SJSA1 (cell line): Measurements from ENCODE around the gene CSPG5. TPM values are rescaled to one million over a fixed set of nuclear protein-coding genes. Genes with fewer than 3 reads are reported as not detected.

Experiments used
- DNase-seq, 2 experiments: peaks; one replicate each; pipeline ENCODE4 v3.0.0-alpha.2; 2015 to 2020; ENCODE audit warnings: low spot score in 2 of 2, low read depth in 1 of 2
- H3K27ac ChIP-seq: fragments of 250-450 bp; sonication (Bioruptor Pico); 2 replicates; pipeline ENCODE4 v1.5.1; 2020; ENCODE audit warnings: mild to moderate bottlenecking, moderate library complexity
- H3K27me3 ChIP-seq: fragments of 250-450 bp; sonication (Bioruptor Pico); replicated peaks from 2 replicates; pipeline ENCODE4 v1.5.1; 2020; ENCODE audit warnings: mild to moderate bottlenecking, moderate library complexity
- H3K36me3 ChIP-seq: fragments of 250-450 bp; sonication (Bioruptor Pico); 2 replicates; pipeline ENCODE4 v1.5.1; 2020; ENCODE audit warnings: mild to moderate bottlenecking
- H3K4me1 ChIP-seq: fragments of 250-450 bp; sonication (Bioruptor Pico); replicated peaks from 2 replicates; pipeline ENCODE4 v1.6.1; 2021; ENCODE audit warnings: mild to moderate bottlenecking
- H3K4me3 ChIP-seq: fragments of 250-450 bp; sonication (Bioruptor Pico); 2 replicates; pipeline ENCODE4 v1.5.1; 2020; ENCODE audit warnings: mild to moderate bottlenecking
- H3K9me3 ChIP-seq: fragments of 250-450 bp; sonication (Bioruptor Pico); replicated peaks from 2 replicates; pipeline ENCODE4 v1.5.1; 2020; ENCODE audit warnings: mild to moderate bottlenecking
- total RNA-seq: library from RNA; depleted of rRNA; stranded (reverse); fragments of >200 nt; shearing (Covaris generic); gene quantifications from 2 replicates; pipeline ENCODE4 v1.2.3, GENCODE V29; 2014

The CSPG5 gene
- total RNA-seq, 1 experiment from 2014 or later: 0.24 TPM

DNA sequence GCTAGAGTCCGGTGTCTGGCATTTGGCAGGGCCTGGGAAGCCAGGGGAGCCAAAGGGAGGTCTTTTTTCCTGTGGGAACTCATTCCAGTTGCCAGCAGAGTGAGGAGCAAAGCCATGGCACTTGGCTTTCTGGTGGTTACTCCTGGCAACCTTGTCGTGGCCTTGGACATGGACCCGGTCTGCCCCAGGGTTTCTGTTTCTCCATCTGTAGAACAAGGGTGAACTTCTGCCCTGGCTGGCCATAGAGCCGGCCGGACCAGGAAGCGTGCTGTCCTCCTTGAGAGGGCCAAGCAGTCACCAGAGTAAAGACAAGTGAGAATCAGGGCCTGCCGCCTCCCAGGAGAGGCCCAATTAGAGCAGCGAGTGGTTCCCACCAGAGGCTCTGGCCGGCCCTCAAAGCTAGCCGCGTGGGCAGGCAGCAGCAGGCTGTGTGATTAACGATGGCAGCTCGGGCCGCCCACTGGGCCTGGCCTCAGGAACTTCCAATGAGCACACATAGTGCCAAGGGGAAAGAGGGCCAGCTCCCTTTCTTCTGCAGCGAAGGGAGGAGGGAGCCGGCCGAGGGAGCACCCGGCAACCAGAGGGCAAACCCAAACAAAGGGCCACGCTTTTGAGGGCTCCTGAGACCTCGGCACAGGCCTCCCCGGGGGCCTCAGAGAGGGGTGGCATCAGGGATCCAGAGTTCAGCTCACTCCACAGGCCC lies 36.0 kb downstream of the CSPG5 start:
- no peak overlapping the region for H3K4me3 ChIP-seq
- H3K4me1 ChIP-seq: no peaks in the 10 kb centered on the region
- H3K36me3 ChIP-seq: no peaks in the 10 kb centered on the region
- no peak overlapping the region for H3K27ac ChIP-seq
- no peaks in the 10 kb centered on the region; the same call in 1 of the 2 replicates for H3K27me3 ChIP-seq
- no peak for DNase-seq
- no peaks in the 10 kb centered on the region for H3K9me3 ChIP-seq

DNA sequence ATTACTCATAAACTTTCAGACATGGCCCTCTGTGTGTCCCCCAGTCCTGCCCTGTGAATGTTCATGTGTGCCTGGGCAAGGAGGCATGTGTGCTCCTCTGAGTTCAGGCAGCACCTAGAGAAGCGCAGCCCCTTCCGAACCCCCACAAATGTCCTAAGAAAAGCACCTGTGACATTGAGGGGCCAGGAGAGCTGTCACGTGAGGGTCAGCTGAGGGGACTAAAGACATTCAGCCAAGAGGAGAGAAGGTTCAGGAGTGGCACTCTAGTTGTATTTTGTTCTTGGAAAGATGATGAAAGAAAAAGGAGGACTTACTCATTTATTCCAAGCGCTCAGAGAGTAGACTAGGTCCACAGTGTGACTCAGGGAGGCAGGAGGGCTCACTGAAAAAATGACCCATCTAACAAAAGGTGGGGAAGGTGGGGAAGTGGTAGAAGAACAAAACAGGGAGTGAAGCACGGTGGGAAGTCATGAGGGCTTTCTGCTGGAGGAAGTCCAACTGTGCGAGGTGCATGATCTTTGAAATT lies 37.0 kb downstream of the CSPG5 start:
- H3K27me3 ChIP-seq: no peaks in the 10 kb centered on the region
- DNase-seq: no peak
- no peak overlapping the region for H3K4me3 ChIP-seq
- H3K9me3 ChIP-seq: no peaks in the 10 kb centered on the region
- no peaks in the 10 kb centered on the region for H3K4me1 ChIP-seq
- H3K36me3 ChIP-seq: no peaks in the 10 kb centered on the region
- no peak overlapping the region for H3K27ac ChIP-seq

GRCh38 chr3:47540281-47540680 lies 38.4 kb downstream of the CSPG5 start:
- no peaks in the 10 kb centered on the region for H3K9me3 ChIP-seq
- H3K36me3 ChIP-seq: no peaks in the 10 kb centered on the region
- no peaks in the 10 kb centered on the region for H3K4me1 ChIP-seq
- H3K4me3 ChIP-seq: no peak overlapping the region
- DNase-seq: no peak
- H3K27me3 ChIP-seq: no peaks in the 10 kb centered on the region
- H3K27ac ChIP-seq: no peak overlapping the region

GRCh38 chr3:47536967-47537366 lies 41.7 kb downstream of the CSPG5 start:
- Histone ChIP-seq H3K4me3 (no peak overlapping the region), H3K27ac (no peak overlapping the region), H3K36me3 (no peaks in the 10 kb centered on the region), H3K9me3 (no peaks in the 10 kb centered on the region), H3K27me3 (no peaks in the 10 kb centered on the region), H3K4me1 (no peaks in the 10 kb centered on the region)
- DNase-seq: no peak

DNA sequence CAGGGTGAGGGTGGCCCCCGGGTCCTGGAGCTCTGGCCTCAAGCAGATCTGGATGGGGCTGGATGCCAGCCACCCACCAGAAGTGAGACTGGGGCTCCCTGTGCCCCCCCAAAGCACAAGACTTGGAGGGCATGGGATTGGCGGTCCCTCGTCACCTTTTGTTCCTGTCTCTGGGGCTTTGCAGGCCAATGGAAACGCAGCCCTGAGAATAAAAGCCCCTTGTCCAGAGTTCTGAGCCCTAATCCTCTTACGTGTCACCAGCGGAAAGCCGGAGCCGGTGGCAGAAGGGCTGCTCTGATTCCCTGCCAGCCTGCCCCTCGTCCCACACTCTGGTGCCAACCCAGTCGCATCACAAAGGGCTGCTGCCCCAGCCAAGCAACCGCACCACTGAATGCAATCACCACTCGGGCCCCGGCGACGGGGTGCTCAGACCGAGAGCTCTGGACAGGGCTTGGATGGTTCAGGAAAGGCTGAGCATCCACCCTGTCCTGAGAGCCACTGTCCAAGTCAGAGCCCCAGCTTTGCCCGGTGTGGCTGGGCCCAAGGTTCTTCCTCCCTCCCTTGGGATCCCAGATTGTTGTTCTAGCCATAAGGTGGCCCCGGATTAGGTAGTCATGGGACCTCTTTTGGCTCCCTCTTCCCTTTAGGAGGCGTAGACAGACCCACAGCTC lies 42.3 kb downstream of the CSPG5 start:
- no peaks in the 10 kb centered on the region for H3K9me3 ChIP-seq
- no peak overlapping the region for H3K4me3 ChIP-seq
- DNase-seq: no peak

DNA sequence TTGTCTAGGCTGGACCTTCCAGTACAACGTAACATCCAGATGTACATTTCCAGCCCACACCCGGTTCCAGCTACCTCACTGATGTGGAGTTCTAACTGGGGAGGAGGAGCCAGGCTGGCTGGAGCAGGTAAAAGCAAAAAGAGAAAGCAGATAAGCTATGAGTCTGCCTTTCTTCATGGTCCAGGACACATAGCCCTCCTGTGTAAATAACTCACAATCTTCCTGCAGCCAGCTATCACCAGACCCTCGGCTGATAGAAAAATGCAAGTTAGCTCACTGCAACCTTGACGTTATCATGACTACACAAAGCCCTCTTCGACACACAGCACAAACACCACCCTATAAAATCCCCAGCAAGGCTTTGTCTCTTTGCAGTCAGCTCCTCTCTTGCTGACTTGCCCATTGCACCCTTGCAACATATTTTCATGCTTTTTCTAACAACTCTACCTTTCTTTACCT lies 44.6 kb downstream of the CSPG5 start:
- DNase-seq: no peak
- Histone ChIP-seq H3K4me1 (no peaks in the 10 kb centered on the region), H3K4me3 (no peak overlapping the region), H3K36me3 (no peaks in the 10 kb centered on the region), H3K27ac (no peak overlapping the region), H3K9me3 (no peaks in the 10 kb centered on the region), H3K27me3 (no peaks in the 10 kb centered on the region)

More for the DNA sequence above, 42.3 kb downstream of the CSPG5 start:
- Histone ChIP-seq H3K27ac (no peak overlapping the region), H3K27me3 (no peaks in the 10 kb centered on the region), H3K4me1 (no peaks in the 10 kb centered on the region), H3K36me3 (no peaks in the 10 kb centered on the region)

GRCh38 chr3:47533481-47533880 lies 45.2 kb downstream of the CSPG5 start:
- Histone ChIP-seq H3K27ac (no peak overlapping the region), H3K9me3 (no peaks in the 10 kb centered on the region), H3K4me3 (no peak overlapping the region), H3K36me3 (no peaks in the 10 kb centered on the region), H3K27me3 (no peaks in the 10 kb centered on the region), H3K4me1 (no peaks in the 10 kb centered on the region)
- DNase-seq: no peak

DNA sequence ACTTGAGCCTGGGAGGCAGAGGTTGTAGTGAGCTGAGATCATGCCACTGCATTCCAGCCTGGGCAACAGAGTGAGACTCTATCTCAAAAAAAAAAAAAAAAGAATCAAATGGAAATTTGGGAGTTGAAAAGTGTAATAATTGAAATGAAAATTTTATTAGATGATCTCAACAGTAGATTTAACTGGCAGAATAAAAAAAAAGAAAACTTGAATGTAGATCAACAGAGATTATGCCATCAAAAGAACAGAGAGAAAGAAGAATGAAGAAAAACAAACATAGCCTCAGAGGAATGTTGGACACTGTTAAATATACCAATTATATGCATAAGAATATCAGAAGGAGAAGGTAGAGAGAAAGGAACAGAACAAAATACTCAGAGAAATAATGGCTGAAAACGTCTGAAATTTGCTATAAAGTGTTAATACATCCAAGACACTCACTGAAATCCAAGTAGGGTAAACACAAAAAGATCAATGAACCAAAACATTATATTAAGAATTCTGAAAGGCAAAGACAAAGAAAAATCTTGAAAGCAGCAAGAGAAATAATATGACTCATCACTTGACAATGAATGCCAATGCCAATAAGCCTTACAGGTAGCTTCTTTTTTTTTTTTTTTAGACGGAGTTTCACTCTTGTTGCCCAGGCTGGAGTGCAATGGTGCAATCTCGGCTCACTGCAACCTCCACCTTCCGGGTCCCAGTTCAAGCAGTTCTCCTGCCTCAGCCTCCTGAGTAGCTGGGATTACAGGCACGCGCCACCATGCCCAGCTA lies 50.5 kb downstream of the CSPG5 start:
- DNase-seq: no peak
- Histone ChIP-seq H3K27ac (no peak overlapping the region), H3K4me1 (no peaks in the 10 kb centered on the region), H3K9me3 (no peaks in the 10 kb centered on the region), H3K36me3 (no peaks in the 10 kb centered on the region), H3K27me3 (no peaks in the 10 kb centered on the region), H3K4me3 (no peak overlapping the region)

DNA sequence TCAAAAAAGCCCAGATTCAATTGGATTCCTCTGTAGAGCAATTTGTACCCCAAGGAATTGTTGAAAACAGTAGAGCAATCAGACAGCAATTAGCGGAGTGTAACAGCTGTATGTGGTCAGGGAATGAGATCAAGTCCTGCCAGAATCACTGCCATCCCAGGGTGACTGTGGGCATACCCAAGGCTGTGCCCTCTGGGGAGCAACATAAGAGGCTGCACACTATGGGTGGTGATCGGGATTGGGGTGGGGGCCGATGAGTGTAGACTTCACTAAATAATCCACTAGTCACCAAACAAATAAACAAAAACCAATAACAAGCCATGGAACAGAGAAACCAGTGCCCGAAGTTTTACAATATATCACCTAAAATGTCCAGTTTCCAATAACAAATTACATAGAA lies 53.0 kb downstream of the CSPG5 start:
- no peaks in the 10 kb centered on the region for H3K9me3 ChIP-seq
- no peak overlapping the region for H3K27ac ChIP-seq
- no peak for DNase-seq
- no peaks in the 10 kb centered on the region for H3K36me3 ChIP-seq
- peaks cover 4% of the 10 kb centered on the region; the same call in 1 of the 2 replicates for H3K4me1 ChIP-seq
- H3K27me3 ChIP-seq: no peaks in the 10 kb centered on the region
- H3K4me3 ChIP-seq: no peak overlapping the region

DNA sequence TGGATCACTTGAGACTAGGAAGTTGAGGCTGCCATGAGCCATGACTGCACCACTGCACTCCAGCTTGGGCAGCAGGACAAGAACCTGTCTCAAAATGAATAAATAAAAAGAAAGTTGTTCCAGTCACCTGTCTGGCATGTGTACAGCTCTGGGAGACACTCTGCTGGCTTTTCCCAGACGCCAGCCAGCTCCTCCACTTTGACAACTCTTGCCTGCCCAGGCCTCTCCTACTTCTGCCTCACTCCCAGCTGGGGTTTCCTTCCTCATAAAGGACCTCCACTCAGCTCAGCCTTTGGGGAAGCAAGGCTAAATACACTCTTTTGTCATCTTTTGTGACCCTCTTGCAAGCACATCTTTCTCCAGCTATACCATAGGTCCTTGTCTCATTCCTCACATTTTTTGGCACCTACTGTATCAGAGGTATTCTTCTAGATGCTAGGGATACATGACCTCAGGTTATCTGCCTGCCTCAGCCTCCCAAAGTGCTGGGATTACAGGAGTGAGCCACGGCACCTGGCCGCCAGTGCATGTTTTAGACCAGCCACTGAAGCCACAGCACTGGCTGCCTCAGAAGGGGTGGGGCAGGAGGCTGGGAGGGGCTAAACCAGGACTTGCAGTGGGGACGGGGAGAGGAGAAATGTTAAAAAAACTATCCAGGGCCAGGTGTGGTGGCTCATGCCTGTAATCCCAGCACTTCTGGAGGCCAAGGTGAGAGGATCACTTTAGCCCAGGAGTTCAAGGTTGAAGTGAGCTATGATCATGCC lies 55.2 kb downstream of the CSPG5 start:
- no peak overlapping the region for H3K4me3 ChIP-seq
- peaks cover 4% of the 10 kb centered on the region; the same call in 1 of the 2 replicates for H3K4me1 ChIP-seq
- no peak overlapping the region for H3K27ac ChIP-seq
- no peak for DNase-seq
- no peaks in the 10 kb centered on the region for H3K27me3 ChIP-seq
- no peaks in the 10 kb centered on the region for H3K36me3 ChIP-seq
- H3K9me3 ChIP-seq: no peaks in the 10 kb centered on the region

GRCh38 chr3:47522082-47522987 lies 56.3 kb downstream of the CSPG5 start:
- DNase-seq: peak; percentile 57 to 81
- Histone ChIP-seq H3K27me3 (no peaks in the 10 kb centered on the region), H3K36me3 (no peaks in the 10 kb centered on the region), H3K4me1 (peaks cover 4% of the 10 kb centered on the region; the same call in 1 of the 2 replicates), H3K4me3 (no peak overlapping the region), H3K9me3 (no peaks in the 10 kb centered on the region), H3K27ac (no peak overlapping the region)

GRCh38 chr3:47520756-47521155 lies 57.9 kb downstream of the CSPG5 start:
- H3K27me3 ChIP-seq: no peaks in the 10 kb centered on the region
- no peaks in the 10 kb centered on the region for H3K36me3 ChIP-seq
- no peaks in the 10 kb centered on the region for H3K9me3 ChIP-seq
- no peak overlapping the region for H3K4me3 ChIP-seq
- DNase-seq: no peak
- no peak overlapping the region for H3K27ac ChIP-seq
- peaks cover 4% of the 10 kb centered on the region; the same call in 1 of the 2 replicates for H3K4me1 ChIP-seq
